Measurements from ENCODE around the gene GRIP2. TPM values are rescaled to one million over a fixed set of nuclear protein-coding genes. Genes with fewer than 3 reads are reported as not detected.

The GRIP2 gene
- polyA plus RNA-seq, 1 donor (not counting 4 experiments of a cell fraction or from before 2014, with no cell fraction given), result 0.01 TPM

- H3K4me2 ChIP-seq (ENCODE audit: control insufficient read depth, extremely low read depth, insufficient read depth, low read depth, low read length), result no peak overlapping the region
- H2AFZ ChIP-seq (ENCODE audit: control insufficient read depth, low read length), result no peak overlapping the region
- no peak overlapping the region for H3K4me3 ChIP-seq (ENCODE audit: control insufficient read depth in 2 of 3, extremely low read depth in 1 of 3, insufficient read depth in 2 of 3, low read depth in 1 of 3, low read length in 3 of 3)
- DNase-seq (ENCODE audit: low read depth, low spot score), result no peak
- no peaks in the 10 kb centered on the region for H3K9me3 ChIP-seq (ENCODE audit: control insufficient read depth, low read depth, low read length)
- peaks cover 4% of the 10 kb centered on the region for H4K20me1 ChIP-seq (ENCODE audit: control insufficient read depth, extremely low read depth, insufficient read depth, low read length)
- H3K79me2 ChIP-seq (ENCODE audit: control insufficient read depth, insufficient read depth, low read length), result no peaks in the 10 kb centered on the region
- FAIRE-seq, result no peak
- no peak for TF ChIP-seq EZH2 (IDR thresholded peaks at IDR 0.05; ENCODE audit: low read length)
- TF ChIP-seq, protein P1, sequence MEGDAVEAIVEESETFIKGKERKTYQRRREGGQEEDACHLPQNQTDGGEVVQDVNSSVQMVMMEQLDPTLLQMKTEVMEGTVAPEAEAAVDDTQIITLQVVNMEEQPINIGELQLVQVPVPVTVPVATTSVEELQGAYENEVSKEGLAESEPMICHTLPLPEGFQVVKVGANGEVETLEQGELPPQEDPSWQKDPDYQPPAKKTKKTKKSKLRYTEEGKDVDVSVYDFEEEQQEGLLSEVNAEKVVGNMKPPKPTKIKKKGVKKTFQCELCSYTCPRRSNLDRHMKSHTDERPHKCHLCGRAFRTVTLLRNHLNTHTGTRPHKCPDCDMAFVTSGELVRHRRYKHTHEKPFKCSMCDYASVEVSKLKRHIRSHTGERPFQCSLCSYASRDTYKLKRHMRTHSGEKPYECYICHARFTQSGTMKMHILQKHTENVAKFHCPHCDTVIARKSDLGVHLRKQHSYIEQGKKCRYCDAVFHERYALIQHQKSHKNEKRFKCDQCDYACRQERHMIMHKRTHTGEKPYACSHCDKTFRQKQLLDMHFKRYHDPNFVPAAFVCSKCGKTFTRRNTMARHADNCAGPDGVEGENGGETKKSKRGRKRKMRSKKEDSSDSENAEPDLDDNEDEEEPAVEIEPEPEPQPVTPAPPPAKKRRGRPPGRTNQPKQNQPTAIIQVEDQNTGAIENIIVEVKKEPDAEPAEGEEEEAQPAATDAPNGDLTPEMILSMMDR (optimal IDR thresholded peaks at IDR 0.05 in 1 of 3, IDR thresholded peaks at IDR 0.05 in 1 of 3, conservative IDR thresholded peaks at IDR 0.05 in 1 of 3; ENCODE audit: extremely low read depth in 1 of 3, insufficient read depth in 2 of 3, low read length in 3 of 3), result no peak
- no peaks in the 10 kb centered on the region for H3K9me1 ChIP-seq (ENCODE audit: control insufficient read depth, extremely low read depth, insufficient read depth, low read length)
- H3K4me1 ChIP-seq (ENCODE audit: control insufficient read depth, extremely low read depth, insufficient read depth, low read length), result peaks cover 10% of the 10 kb centered on the region
- H3K9ac ChIP-seq (ENCODE audit: control insufficient read depth, extremely low read depth, insufficient read depth, low read length), result no peak overlapping the region
- H3K36me3 ChIP-seq (ENCODE audit: control insufficient read depth in 2 of 2, extremely low read depth in 1 of 2, insufficient read depth in 2 of 2, low read length in 2 of 2), result no peaks in the 10 kb centered on the region
- no peak overlapping the region for H3K27ac ChIP-seq (ENCODE audit: control insufficient read depth, insufficient read depth, low read length)
- dilution Hi-C loops (cut with MboI; ENCODE audit: extremely low pct_ligation_motif_present, low sequenced_read_pairs), result no loop called here
- peaks cover 4% of the 10 kb centered on the region for H3K27me3 ChIP-seq (ENCODE audit: control insufficient read depth, extremely low read depth, insufficient read depth, low read length)
Observed at GRCh38 chr3:14522129-14522691, 17.9 kb downstream of the GRIP2 start.

- Histone ChIP-seq H3K9me1 (ENCODE audit: control insufficient read depth, extremely low read depth, insufficient read depth, low read length) (no peaks in the 10 kb centered on the region), H3K4me2 (ENCODE audit: control insufficient read depth, extremely low read depth, insufficient read depth, low read depth, low read length) (no peak overlapping the region), H3K4me3 (ENCODE audit: control insufficient read depth in 2 of 3, extremely low read depth in 1 of 3, insufficient read depth in 2 of 3, low read depth in 1 of 3, low read length in 3 of 3) (no peak overlapping the region), H2AFZ (ENCODE audit: control insufficient read depth, low read length) (no peak overlapping the region), H3K36me3 (ENCODE audit: control insufficient read depth in 2 of 2, extremely low read depth in 1 of 2, insufficient read depth in 2 of 2, low read length in 2 of 2) (no peaks in the 10 kb centered on the region), H3K27ac (ENCODE audit: control insufficient read depth, insufficient read depth, low read length) (no peak overlapping the region), H3K79me2 (ENCODE audit: control insufficient read depth, insufficient read depth, low read length) (no peaks in the 10 kb centered on the region), H3K4me1 (ENCODE audit: control insufficient read depth, extremely low read depth, insufficient read depth, low read length) (peaks cover 10% of the 10 kb centered on the region), H3K27me3 (ENCODE audit: control insufficient read depth, extremely low read depth, insufficient read depth, low read length) (peaks cover 4% of the 10 kb centered on the region), H3K9ac (ENCODE audit: control insufficient read depth, extremely low read depth, insufficient read depth, low read length) (no peak overlapping the region), H4K20me1 (ENCODE audit: control insufficient read depth, extremely low read depth, insufficient read depth, low read length) (peaks cover 4% of the 10 kb centered on the region), H3K9me3 (ENCODE audit: control insufficient read depth, low read depth, low read length) (no peaks in the 10 kb centered on the region)
- DNase-seq (ENCODE audit: low read depth, low spot score) (no peak), FAIRE-seq (no peak)
- dilution Hi-C loops (cut with MboI; ENCODE audit: extremely low pct_ligation_motif_present, low sequenced_read_pairs), result no loop called here
- no peak for TF ChIP-seq EZH2 (IDR thresholded peaks at IDR 0.05; ENCODE audit: low read length)
- TF ChIP-seq, protein P1 (optimal IDR thresholded peaks at IDR 0.05 in 1 of 3, IDR thresholded peaks at IDR 0.05 in 1 of 3, conservative IDR thresholded peaks at IDR 0.05 in 1 of 3; ENCODE audit: extremely low read depth in 1 of 3, insufficient read depth in 2 of 3, low read length in 3 of 3), result no peak
Observed at GRCh38 chr3:14521611-14522010, 18.5 kb downstream of the GRIP2 start.
